Right hindlimb (tissue), 1 donor: ENCODE measurements around the gene CCDC18.
"Not testable (repeated sequence)": the region's sequence is repeated elsewhere in the genome, so short reads cannot be mapped to it uniquely, and the experiment has no call there.

ENCODE experiments used
- DNase-seq: peaks from one replicate; pipeline ENCODE4 v3.0.0-alpha.2; 2018

The CCDC18 gene

GRCh38 chr1:93180723-93181613 lies at the start of gene CCDC18:
Gene CCDC18 (plus strand): TSS chr1:93180724. CDS start chr1:93183362, 2,638 bp downstream.
- no peak for DNase-seq

GRCh38 chr1:93132638-93133037 lies 47.9 kb upstream of the CCDC18 start:
- no peak for DNase-seq

GRCh38 chr1:93136445-93136844 lies 44.1 kb upstream of the CCDC18 start:
- no peak for DNase-seq

- no peak for DNase-seq
These were observed 42.8 kb upstream of the CCDC18 start for GRCh38 chr1:93137604-93138292.

- no peak for DNase-seq
These were observed 40.4 kb upstream of the CCDC18 start for GRCh38 chr1:93140106-93140505.

GRCh38 chr1:93142161-93142560 lies 38.4 kb upstream of the CCDC18 start:
- no peak for DNase-seq

- DNase-seq: no peak
These were observed 37.4 kb upstream of the CCDC18 start for GRCh38 chr1:93143136-93143535.

- no peak for DNase-seq
These were observed 36.8 kb upstream of the CCDC18 start for GRCh38 chr1:93143769-93144168.

- DNase-seq: no peak
These were observed 32.5 kb upstream of the CCDC18 start for GRCh38 chr1:93148001-93148400.

GRCh38 chr1:93150729-93151128 lies 29.8 kb upstream of the CCDC18 start:
- DNase-seq: no peak

GRCh38 chr1:93151474-93151873 lies 29.1 kb upstream of the CCDC18 start:
- DNase-seq: no peak

- DNase-seq: no peak
These were observed 27.7 kb upstream of the CCDC18 start for GRCh38 chr1:93152835-93153234.

GRCh38 chr1:93154898-93155297 lies 25.6 kb upstream of the CCDC18 start:
- DNase-seq: no peak

- no peak for DNase-seq
These were observed 25.2 kb upstream of the CCDC18 start for GRCh38 chr1:93155335-93155734.

- DNase-seq: no peak
These were observed 21.2 kb upstream of the CCDC18 start for GRCh38 chr1:93159337-93159736.

- not testable (repeated sequence) for DNase-seq
These were observed 17.2 kb upstream of the CCDC18 start for GRCh38 chr1:93163314-93163713.

GRCh38 chr1:93164816-93165215 lies 15.7 kb upstream of the CCDC18 start:
- DNase-seq: no peak

GRCh38 chr1:93165895-93166294 lies 14.6 kb upstream of the CCDC18 start:
- not testable (repeated sequence) for DNase-seq

GRCh38 chr1:93167006-93167405 lies 13.5 kb upstream of the CCDC18 start:
- no peak for DNase-seq

GRCh38 chr1:93170141-93170678 lies 10.3 kb upstream of the CCDC18 start:
- not testable (repeated sequence) for DNase-seq

- DNase-seq: no peak
These were observed 8.9 kb upstream of the CCDC18 start for GRCh38 chr1:93171549-93172034.

GRCh38 chr1:93172778-93173177 lies 7.7 kb upstream of the CCDC18 start:
- DNase-seq: no peak

- DNase-seq: not testable (repeated sequence)
These were observed 5.9 kb upstream of the CCDC18 start for GRCh38 chr1:93174638-93175037.

GRCh38 chr1:93177991-93178390 lies 2.5 kb upstream of the CCDC18 start:
- no peak for DNase-seq
